Measurements from ENCODE around the gene PEAK1.

- TF ChIP-seq GATA1 (IDR thresholded peaks at IDR 0.05; ENCODE audit: low read depth, low read length) (no peak), POLR2A (IDR thresholded peaks at IDR 0.05; ENCODE audit: low read length) (no peak)
These were observed 143.0 kb downstream of the PEAK1 start for GRCh38 chr15:77276943-77277342.

Measured in erythroblast (primary cell).